ENCODE measurements around the gene TTC16.
A peak's percentile ranks its signal among the peaks of the same experiment; 100 is the strongest.
"Not testable (repeated sequence)": the region's sequence is repeated elsewhere in the genome, so short reads cannot be mapped to it uniquely, and the experiment has no call there.

Gene TTC16

DNA sequence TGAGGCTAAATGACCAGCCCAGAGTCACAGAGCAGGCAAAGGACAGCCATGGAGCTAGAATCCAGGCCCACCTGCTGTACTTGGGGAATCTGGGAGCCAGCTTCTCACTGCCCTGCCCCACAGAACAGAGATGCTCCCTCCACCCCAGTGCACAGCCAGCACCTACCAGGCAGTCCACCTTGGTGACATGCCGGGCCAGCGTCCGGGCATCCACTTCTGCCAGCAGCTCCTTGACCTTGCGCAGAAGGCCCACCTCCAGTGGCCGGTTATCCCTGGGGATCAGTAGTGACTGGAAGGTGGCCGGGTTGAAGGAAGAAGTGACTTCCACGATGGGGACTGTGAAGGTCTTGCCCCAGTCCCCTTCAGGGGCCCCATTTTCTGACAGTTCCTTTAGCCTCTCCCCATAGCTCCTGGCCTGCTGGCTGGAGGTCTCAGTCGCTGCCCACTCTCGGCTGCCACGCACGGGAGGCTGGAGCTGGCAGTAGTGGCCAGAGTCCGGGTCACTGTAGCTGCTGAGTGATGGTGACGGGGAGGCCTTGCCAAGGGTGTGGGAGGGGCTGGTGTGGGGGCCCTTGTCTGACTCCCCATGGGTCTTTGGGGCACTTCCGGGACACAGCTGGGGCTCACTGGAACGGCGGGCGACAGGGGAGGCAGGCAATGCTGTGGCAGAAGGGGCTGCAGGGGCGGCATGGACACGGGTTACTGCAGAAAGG is 28.7 kb downstream of the TTC16 start:
- no peak for DNase-seq

DNA sequence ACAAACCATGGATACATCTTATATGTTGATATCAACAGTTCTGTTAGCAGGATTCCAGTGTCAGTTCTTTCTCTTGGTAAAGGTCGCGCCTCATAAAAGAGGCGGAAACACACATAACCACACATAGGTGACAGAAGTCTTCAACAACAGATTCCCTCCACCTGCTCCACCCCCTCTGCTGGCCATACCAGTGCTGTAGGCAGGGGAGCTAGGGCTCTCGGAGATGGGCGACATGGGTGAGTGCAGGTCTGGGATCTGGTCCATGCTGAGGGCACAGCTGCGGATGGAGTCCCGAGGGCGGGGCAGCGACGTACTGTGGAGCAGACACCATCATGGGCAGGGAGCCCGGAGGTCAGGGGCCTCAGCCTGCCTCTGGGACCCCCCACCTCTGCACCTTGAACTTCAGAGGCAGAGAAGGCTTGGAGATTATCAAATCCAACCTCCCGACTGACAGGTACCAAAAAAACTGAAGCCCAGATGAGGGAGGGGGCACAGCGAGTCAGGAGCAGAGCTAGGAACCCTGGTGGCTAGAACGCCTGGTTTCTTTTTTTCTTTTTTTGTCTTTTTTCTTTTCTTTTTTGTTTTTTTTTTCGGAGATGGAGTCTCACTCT is 31.2 kb downstream of the TTC16 start:
- no peak for DNase-seq

DNA sequence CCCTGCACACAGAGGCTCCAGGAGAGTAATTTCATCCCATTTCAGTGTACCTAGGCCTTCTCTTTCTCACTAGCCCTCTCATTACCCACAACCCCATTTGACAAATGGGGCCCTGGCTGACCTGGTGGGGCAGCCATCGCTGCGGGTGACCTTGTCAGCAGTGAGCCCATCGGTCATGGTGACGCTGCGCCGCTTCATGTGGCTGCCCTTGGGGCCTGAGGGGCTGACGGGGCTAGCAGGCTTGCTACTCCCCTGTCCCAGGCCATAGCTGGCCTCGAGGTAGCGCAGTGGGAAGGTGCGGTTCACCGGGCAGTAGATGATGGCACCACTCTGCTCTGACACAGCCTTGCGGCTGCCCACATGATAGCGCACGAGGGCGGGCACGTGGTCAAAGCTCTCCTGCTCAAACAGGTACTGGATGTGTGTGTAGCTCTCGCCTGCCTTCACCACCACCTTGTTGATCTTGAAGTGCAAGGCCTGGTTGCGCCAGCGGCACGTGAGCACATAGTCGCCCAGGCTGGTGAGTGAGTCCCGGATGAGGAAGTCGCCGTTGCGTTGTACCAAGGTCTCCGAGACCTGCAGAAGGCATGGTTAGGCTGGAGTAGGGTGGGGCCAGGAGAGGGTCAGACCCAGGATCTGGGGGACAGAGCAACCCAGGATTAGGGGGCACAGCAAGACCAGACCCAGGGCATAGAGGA is 33.4 kb downstream of the TTC16 start:
- DNase-seq = no peak

DNA sequence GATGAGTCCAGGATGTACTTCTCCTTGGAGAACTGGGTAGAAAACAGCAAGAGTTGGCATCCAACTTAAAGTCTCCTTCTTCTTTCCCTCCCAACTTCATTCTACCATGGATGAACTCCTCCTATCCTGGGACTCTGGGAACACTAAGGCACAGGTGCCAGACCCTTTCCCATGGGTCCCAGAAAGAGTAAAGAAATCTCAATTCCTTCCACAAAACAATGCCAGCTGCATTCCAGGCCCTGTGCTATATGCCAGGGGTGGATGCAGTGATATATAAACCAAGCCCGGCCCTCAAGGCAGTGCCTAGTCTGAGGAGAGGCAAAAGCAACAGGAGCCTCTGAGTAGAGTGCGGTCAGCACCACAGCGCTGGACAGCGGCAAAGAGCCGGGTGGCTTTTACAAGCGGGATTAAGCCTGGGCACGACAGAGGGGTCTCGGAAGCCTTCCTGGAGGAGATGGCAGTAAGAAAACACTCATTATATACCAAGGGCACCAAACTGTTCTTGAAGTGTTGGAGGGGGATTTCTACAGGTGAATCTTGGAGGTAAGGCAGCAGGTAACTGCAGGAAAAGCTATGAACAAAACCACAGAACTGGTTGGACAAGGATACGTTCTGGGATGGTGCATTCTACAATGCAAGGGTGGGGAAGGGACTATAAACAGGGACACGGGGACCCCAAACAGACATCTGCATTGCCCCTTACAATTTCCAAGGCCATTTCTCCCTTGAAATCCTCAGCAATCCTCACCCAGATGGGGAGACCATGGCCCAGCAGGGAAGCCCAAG is 35.6 kb downstream of the TTC16 start:
- DNase-seq = peak; percentile 20

DNA sequence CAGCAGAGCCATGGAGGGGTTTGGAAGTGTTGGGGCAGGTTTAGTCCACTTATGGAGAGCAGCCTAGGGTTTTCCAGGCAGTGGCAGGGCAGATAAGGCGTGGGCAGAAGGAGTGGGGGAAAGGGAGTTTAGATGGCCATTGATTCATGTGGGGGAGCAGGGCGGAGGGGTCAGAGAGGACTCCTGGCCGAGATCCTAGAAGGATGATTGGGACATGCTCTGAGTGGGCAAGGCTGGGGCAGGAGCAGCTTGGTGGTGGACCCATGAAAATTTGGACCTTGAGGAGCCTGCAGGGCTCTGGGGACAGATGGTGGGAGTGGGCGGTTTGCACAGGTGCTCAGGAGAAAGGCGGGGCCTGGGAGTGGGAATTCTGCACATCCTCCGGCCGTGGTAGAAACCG is 37.3 kb downstream of the TTC16 start:
- DNase-seq = no peak

DNA sequence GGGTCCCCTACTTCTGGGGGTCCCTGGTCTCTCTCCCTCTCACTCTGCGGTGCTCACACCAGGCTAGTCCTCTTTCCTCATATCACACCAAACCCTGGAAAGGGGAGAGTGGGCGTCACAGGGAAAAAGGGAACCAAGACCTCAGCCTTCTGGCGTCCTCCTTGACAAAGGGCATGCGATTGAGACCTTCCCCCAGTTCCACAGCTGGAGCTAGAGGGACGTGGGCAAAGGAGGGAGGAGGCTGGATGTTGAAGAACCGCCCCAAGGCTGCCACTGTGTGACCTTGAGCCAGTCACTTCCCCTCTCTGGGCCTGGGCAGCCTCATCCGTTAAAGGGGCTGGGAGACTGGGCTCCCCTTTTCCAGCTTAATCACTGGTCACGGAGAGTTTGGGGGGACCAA is 37.7 kb downstream of the TTC16 start:
- no peak for DNase-seq

DNA sequence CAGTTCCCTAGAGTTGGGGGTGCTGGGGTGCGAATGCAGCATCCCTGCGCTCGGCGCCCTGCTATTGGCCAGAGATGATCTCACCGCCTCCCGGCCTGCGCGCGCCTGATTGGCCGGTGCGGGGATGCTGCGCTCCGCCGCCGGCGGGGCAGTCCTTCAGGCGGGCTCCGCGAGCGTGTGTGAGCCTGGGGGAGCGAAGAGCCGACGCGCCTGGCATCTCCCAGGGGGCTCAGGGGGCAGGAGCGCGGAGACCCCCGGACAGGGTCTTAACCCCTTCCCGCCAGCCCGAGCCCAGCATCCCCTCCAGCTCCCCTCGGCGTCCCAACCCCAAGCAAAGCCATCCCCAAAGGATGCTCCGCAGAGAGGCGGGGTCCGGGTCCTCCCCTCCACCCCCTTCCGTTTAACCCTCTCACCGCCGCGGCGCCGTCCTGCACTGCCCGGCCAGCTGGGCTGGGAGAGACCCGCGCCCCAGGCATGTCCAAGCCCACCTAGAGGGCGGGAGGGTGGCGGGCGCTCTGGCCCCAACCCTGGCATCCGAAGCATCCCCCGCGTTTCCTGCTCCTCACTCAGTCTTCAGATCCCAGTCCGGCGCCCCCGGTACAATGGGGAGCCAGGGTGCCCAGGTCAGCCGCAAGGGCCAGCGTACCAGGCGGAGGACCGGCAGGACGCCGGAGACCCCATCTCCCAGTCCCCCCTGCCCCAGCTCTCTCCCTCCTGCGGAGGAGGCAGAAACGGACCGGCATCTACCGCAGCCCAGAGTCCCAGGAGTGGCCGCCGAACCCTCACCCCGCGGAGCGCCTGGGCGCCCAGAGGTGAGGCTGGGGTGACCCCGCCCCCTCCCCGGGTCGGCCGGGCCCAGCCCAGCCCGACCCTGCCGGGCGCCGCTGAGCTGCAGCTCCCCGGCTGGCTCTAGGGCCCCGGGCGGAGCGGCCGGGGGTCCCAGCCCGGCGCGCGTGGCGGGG is 38.5 kb downstream of the TTC16 start:
- DNase-seq = no peak

DNA sequence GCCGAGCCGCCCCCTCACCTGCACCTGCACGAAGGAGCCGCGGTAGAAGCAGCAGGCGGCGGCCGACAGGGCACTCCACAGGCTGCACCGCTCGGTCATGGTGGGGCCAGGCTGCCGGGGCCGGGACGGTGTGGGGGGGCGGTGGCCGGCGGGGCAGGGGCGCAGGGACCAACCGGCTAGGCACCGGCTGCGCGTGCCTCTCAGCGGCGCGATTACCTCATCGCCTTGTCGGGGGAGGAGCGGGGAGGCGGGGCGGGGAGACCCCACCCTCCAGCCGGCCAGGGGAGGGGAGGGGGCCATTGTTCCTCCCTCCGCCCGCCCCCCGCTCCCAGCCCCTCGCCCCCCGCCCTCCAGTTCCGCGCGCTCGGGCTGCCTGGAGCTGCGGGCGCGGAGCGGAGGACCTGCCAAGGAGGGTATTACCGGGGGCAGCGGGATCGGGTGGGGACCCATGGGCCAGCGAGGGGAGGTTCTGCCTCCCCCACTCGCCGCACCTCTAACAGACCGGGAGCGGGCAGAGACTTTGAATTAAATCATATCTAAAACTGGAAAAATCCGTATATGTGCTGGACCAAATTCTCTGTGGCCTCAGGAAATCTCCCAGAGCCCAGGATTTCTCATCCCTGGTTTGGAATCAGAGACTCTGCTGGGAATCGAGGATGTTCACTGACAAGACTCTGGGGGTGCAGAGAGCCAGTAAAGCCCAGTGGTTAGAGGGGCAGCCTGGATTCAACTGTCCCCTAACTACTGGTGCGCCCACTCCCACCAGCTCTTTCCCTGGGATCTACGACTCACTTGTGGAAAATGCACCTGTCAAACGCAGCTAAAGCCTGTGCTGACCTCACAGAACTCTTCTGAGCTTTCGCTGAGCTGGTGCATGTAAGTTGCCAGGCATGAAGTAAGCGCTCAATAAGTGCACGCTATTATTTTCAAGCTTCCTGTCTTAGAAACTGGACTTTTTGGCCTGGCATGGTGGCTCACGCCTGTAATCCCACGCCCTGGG is 39.5 kb downstream of the TTC16 start:
- DNase-seq = no peak

DNA sequence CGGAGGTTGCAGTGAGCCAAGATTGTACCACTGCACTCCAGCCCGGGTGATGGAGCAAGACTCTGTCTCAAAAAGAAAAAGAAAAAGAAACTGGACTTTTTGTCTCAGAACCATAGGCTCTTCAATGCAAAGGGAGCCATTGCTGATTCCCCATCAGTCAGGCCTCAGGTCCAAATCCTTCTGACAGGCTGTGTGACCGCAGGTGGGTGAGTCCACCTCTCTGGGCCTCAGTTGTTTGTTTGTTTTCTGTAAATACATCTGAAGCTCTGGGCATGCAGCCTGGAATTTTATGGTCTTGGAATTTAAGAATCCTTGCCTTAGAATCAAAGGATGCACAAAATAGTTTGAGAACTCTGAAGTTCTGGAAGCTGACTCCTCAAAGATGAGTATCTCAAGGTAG is 40.4 kb downstream of the TTC16 start:
- DNase-seq = no peak

DNA sequence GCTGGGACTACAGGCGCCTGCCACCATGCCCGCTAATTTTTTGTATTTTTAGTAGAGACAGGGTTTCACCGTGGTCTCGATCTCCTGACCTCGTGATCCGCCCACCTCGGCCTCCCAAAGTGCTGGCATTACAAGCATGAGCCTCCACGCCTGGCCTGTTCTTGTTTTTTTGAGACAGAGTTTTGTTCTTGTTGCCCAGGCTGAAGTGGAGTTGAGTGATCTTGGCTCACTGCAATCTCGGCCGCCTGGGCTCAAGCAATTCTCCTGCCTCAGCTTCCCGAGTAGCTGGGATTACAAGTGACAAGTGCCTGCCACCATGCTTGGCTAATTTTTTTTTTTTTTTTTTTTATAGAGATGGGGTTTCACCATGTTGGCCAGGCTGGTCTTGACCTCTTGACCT is 40.9 kb downstream of the TTC16 start:
- not testable (repeated sequence) for DNase-seq

DNA sequence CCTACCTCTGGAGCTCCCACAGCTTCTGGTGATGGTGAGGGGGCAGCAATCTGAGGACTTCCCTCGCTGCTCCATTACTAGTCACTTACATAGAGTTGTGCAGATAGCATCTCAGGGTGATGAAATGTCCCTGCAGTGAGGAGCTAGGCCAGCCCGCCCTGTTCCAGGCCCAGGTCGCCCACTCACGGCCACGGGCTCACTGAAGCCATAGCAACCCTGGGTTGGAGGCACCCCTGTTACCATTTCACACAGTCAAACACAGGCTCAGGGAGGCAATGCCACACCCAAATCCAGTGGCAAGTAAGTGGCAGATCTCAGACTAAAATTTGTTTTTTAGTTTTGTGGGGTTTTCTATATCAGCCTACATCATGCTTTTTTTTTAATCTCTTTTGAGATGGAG is 43.0 kb downstream of the TTC16 start:
- DNase-seq = no peak

DNA sequence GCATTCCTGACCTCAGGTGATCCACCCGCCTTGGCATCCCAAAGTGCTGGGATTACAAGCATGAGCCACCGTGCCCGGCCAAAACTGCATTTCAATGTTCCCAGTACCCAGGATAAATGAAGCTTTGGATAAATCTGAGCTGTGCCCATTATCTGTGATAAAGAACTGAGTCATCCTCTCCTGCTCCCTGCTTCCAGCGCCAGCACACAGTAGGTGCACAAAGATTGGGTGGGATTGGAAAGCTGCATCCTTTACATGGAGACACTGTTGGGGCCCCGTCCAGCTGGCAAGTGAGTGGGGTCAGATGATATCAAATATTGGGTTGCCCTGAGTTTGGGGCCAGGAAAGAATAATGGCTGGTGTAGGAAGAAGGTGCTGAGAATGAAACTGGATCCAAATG is 45.2 kb downstream of the TTC16 start:
- no peak for DNase-seq

DNA sequence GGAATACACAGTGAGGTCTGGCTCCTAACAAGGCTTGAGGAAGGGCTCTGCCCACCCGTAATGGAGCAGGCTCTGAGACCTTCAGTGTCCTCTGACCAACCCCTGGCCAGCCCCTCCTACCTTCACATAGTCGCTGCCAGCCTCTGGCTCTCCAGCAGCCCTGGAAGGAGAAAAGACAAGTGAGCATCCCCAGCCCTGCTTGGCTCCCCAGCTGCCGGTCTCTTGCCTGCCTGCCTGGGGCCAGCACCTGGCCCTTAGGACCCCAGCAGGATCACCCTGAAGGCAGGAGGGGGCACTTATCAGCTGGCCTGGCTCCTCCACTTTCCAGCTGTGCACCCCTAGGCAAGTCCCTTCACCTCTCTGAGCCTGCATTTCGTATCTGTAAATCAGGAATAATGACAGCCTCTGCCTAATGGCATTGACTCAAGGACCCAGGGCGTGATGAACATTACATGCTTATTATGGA is 45.6 kb downstream of the TTC16 start:
- DNase-seq = no peak

DNA sequence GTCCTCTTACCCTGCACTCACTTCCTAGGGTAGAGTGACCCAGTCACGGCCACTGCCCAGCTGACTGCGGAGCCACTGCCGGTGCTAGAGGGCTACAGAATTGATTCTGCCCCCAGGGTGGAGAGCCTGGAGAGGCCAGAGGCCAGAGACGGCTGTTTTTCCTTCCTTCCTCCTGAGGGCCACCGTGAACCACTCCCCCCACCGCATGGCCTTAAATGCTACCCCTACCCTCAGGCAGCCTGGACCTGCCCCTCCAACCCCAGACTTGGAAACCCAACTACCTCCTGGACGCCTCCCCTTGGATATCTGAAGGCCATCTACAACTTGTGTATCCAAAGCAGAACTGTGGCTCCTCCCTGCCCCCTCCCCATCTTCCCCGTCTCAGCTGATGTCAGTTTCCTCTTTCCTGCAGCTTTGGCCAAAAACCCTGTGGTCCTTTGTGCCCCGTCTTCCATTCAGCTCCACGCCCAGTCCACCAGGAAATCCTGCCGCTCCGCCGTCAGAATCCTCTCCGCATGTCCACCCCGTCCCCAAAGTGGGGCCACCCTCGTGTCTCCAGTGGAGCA is 46.3 kb downstream of the TTC16 start:
- no peak for DNase-seq

DNA sequence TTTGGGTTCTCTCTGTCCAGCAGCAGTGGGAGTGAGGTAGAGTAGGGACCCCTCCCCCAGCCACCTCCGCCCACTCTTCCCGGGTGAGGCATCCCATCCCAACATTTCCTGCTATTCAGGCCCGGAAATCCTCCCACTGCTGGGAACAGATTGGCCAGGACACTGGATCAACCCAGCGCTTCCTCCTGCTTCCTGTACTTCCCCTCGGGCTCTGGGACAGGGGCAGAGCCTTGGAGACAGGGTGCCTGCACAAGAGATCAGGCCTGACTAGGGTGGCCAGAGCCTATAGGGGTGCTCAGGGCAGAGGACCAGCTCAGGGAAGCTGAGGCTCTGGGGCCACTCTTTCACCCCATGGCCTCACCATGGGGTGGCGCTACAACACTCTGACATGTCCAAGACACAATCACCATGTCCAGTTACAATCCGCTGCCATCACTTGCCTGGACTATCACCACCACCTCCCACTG is 48.1 kb downstream of the TTC16 start:
- DNase-seq = no peak

DNA sequence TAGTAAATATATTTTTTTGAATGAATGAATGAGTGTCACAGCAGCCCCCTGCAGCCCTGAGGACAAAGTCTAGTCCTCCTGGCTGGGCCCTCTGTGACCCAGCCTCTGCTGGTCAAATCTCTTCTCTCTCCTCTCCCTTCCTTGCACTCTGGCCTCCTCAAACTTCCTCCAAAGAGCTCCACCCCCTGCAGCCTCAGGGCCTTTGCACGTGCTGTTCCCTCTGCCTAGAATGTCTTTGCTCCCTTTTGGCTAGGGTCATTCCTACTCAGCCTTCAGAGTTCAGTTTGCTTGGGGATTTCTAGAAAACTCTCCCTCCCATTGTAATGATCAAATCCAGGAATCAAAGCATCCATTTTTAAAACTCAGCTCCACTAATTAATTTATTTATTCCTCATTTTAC is 49.5 kb downstream of the TTC16 start:
- no peak for DNase-seq

DNA sequence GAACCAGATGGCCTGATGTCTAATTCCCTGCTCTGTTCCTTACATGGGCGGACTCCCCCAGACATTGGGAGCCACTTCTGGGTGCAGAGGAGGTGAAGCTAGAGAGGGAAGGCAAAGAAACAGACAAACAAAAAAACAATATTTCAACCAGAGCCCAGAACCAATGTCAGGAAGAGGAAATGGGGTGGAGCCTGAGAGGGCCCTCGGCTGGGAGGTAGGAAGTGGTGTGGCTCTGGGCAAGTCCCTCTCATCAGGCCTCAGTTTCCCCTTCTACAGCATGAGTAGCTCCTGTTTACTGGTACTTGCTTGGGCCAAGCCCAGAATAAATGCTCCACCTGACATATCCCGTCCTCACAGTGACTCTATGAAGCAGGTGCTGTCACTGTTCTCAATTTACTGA is 51.5 kb downstream of the TTC16 start:
- DNase-seq = no peak

DNA sequence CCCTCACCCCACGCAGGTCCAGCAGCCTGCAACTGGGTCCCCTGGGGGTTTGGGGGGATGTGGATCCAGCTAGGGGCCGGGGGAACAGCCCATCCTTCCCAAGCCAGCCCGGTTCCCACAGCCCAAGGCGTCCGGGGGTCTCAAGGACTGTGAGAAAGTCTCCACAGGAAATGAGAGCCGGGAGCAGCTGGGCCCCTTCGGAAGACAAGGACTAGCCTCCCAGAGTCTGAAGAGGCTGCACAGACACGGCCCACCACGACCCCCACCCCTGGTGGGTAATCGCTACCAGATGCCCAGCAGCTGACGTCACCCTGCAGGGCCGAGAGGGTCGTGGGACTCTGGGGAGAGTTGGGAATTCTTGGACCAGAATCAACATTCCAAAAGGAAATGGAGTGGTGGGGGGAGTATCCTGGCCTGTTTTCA is 52.0 kb downstream of the TTC16 start:
- DNase-seq = peak; percentile 83

DNA sequence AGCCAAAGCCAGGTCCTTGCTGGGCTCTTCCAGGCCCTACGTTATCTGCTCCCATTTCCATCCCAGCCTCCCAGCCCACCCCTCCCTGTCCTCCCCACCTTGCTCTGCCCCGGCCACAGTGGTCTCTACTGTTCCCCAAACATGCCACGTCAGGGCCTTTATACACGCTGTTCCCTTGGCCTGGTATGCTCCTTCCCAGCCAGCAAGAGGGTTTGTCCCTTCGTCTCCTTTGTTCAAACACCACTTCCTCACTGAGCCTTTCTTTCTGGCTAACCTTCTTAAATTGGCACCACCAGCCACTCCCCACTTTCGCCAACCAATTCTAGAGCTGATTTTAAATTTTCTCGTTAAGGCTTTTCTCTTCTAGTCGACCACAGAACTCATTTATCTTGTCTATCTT is 52.8 kb downstream of the TTC16 start:
- no peak for DNase-seq

DNA sequence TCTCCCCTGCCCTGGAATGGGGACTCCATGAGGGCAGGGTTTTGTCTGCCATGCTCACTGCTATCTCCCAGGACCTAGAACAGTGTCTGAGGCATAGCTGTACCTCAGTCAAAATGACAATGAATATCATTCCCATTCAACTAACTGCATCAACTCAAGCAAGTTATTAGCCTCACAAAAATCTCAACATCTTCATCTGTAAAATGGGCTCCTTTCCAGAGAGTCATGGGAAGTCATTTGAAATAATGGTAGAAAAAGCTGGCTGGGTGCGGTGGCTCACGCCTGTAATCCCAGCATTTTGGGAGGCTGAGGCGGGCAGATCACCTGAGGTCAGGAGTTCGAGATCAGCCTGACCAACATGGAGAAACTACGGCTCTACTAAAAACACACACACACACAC is 53.2 kb downstream of the TTC16 start:
- DNase-seq = no peak

Measured in fibroblast of skin of scalp (primary cell).